Ascending aorta (tissue), 2 donors: ENCODE measurements around the gene ARHGAP26. TPM values are rescaled to one million over a fixed set of nuclear protein-coding genes. Genes with fewer than 3 reads are reported as not detected.

Experiments used
- DNase-seq, 2 donors: peaks; one replicate each; pipeline ENCODE4 v3.0.0-alpha.2; 2019; ENCODE audit warnings: low spot score in 2 of 2
- H3K27ac ChIP-seq, 2 donors: fragments of 200-600 bp; sonication (generic); one replicate each; pipeline ENCODE4 v1.5.1; 2016 to 2017; ENCODE audit warnings: mild to moderate bottlenecking in 1 of 2
- H3K27me3 ChIP-seq: fragments of 200-600 bp; sonication (generic); one replicate; pipeline ENCODE4 v1.5.1; 2017
- H3K36me3 ChIP-seq, 2 donors: fragments of 200-600 bp; sonication (generic); one replicate each; pipeline ENCODE4 v1.5.1; 2016
- H3K4me1 ChIP-seq, 2 donors: fragments of 200-600 bp; sonication (generic); one replicate each; pipeline ENCODE4 v1.5.1; 2016 to 2017; ENCODE audit warnings: mild to moderate bottlenecking in 1 of 2
- H3K4me3 ChIP-seq, 2 donors: fragments of 200-600 bp; sonication (generic); one replicate each; pipeline ENCODE4 v1.5.1; 2016 to 2017; ENCODE audit warnings: mild to moderate bottlenecking in 1 of 2
- H3K9me3 ChIP-seq, 2 donors: fragments of 200-600 bp; sonication (generic); one replicate each; pipeline ENCODE4 v1.5.1; 2016
- intact Hi-C: fragments of 100-400 bp; cut with DNase I; formaldehyde crosslinking; loops from one replicate; pipeline ENCODE4 v1.15.1; 2023
- total RNA-seq: library from RNA; depleted of rRNA; stranded (reverse); fragments of >200 nt; gene quantifications from one replicate; pipeline ENCODE4 v1.1.0, GENCODE V29; 2016
- TF ChIP-seq, protein P1 (sequence below), 3 experiments: fragments of 200-600 bp in 2 of 3; fragments of 450-650 bp in 1 of 3; sonication (generic) in 2 of 3; IDR thresholded peaks; one replicate each; pipeline ENCODE4 v1.5.1; 2016 to 2019; ENCODE audit warnings: antibody characterized with exemption in 3 of 3, mild to moderate bottlenecking in 1 of 3, moderate library complexity in 1 of 3

ARHGAP26 gene
- total RNA-seq, 1 donor from 2014 or later = 34.9 TPM

DNA sequence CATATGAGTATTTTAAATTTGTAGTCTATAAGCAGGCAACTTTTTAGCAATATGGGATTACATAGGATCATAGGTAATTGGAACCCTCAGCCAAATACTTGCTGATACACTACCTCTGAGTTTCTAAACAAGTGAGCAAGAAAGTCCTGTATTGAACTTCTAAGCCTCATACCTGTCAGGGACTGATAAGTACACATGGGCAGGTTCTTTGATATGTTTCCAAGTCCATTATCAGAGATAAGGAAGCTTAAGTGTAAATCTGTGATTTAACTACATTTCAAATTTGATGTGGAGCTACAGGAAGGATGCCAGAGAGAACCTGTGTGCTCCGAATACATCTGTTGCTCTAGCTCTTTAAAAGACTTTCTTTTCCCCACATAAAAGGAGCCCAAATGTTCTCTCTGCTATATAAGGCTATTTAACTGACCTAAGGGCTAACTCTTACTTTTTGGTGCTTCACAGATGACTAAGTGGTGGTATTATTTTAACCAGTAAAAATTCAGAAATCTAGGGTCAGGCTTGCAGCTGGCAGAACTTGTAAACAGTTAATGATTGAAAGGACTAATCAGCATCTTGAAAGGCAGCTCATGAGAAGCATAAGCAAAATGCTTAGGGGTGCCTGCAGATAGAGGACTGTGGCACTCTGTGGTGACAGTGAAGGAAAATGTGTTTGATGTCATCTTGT lies 404.7 kb downstream of the ARHGAP26 start:
- no peak overlapping the region for H3K4me3 ChIP-seq
- H3K36me3 ChIP-seq = no peaks in the 10 kb centered on the region
- TF ChIP-seq, protein P1, sequence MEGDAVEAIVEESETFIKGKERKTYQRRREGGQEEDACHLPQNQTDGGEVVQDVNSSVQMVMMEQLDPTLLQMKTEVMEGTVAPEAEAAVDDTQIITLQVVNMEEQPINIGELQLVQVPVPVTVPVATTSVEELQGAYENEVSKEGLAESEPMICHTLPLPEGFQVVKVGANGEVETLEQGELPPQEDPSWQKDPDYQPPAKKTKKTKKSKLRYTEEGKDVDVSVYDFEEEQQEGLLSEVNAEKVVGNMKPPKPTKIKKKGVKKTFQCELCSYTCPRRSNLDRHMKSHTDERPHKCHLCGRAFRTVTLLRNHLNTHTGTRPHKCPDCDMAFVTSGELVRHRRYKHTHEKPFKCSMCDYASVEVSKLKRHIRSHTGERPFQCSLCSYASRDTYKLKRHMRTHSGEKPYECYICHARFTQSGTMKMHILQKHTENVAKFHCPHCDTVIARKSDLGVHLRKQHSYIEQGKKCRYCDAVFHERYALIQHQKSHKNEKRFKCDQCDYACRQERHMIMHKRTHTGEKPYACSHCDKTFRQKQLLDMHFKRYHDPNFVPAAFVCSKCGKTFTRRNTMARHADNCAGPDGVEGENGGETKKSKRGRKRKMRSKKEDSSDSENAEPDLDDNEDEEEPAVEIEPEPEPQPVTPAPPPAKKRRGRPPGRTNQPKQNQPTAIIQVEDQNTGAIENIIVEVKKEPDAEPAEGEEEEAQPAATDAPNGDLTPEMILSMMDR (IDR thresholded peaks at IDR 0.05) = no peak
- intact Hi-C loops = loop anchor here (5.0 kb wide), 1 partner anchor 33 kb away; no protein-coding TSS in a partner anchor
- no peaks in the 10 kb centered on the region for H3K27me3 ChIP-seq
- peaks cover 0 to 7% of the 10 kb centered on the region in 2 donors for H3K4me1 ChIP-seq
- DNase-seq = no peak
- H3K27ac ChIP-seq = no peak overlapping the region
- H3K9me3 ChIP-seq = no peaks in the 10 kb centered on the region

DNA sequence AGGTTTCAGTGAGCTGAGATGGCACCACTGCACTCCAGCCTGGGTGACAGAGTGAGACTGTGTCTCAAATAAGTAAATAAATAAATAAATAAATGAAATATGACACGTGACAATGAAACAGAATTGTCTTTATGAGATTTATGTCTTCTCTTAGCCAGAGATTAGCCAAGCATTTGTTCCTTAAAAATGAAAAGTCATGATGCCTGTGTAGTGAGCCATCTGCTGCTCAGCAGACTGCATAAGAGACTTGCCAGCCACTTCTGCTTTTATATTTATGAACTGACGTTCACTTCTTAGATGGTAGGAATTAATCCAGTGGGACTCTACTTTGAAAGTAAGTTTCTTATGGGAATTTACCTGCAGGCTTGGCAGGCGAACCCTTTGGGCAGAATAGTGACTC lies 405.9 kb downstream of the ARHGAP26 start:
- no peaks in the 10 kb centered on the region for H3K9me3 ChIP-seq
- DNase-seq = no peak
- intact Hi-C loops = loop anchor here (2.0 to 5.0 kb wide), 2 partner anchors 21 to 34 kb away; no protein-coding TSS in a partner anchor
- no peaks in the 10 kb centered on the region for H3K36me3 ChIP-seq
- H3K27me3 ChIP-seq = no peaks in the 10 kb centered on the region
- H3K4me1 ChIP-seq = peaks cover 0 to 7% of the 10 kb centered on the region in 2 donors
- H3K4me3 ChIP-seq = no peak overlapping the region
- TF ChIP-seq, protein P1 (IDR thresholded peaks at IDR 0.05) = no peak
- no peak overlapping the region for H3K27ac ChIP-seq

DNA sequence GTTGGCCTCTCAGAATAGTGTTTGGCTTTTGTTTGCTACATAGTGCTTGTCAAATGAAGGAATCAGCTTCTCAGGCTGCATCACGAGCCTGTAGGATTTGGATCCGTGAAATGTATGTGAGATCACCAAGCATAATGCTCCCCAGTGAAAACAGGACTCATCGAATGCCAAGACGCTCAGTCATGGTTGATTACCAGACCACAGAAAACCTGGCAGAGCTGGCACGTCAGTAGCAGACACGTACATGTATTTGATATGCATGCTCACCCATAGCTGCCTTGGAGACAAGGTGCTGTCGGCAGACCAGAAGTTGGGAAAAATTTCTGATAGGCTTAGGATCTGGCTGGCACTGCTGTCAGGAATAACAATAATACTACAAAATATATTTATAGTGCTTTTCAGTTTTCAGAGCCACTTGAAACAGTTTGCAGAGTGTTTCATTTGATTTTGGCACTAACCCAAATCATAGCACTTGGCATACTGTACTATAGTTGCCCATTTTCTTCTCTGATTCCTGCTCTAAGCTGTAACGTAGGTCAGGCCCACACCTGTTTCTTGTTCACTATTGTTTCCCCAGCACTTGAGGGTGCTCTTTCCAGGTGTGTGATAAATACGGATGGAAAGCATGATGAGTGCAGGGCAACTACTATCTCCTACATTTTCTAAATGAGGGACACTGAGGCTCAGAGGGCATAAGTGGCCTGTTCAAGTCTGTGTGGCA lies 407.2 kb downstream of the ARHGAP26 start:
- no peaks in the 10 kb centered on the region for H3K27me3 ChIP-seq
- TF ChIP-seq, protein P1 (IDR thresholded peaks at IDR 0.05) = no peak
- H3K27ac ChIP-seq = peak overlapping the region in 1 of 2 donors; percentile 34
- H3K9me3 ChIP-seq = no peaks in the 10 kb centered on the region
- H3K36me3 ChIP-seq = no peaks in the 10 kb centered on the region
- peaks cover 0 to 7% of the 10 kb centered on the region in 2 donors for H3K4me1 ChIP-seq
- peak; percentile 20 to 87 for DNase-seq
- intact Hi-C loops = loop anchor here (2.0 to 5.0 kb wide), 2 partner anchors 23 to 35 kb away; no protein-coding TSS in a partner anchor
- no peak overlapping the region for H3K4me3 ChIP-seq

DNA sequence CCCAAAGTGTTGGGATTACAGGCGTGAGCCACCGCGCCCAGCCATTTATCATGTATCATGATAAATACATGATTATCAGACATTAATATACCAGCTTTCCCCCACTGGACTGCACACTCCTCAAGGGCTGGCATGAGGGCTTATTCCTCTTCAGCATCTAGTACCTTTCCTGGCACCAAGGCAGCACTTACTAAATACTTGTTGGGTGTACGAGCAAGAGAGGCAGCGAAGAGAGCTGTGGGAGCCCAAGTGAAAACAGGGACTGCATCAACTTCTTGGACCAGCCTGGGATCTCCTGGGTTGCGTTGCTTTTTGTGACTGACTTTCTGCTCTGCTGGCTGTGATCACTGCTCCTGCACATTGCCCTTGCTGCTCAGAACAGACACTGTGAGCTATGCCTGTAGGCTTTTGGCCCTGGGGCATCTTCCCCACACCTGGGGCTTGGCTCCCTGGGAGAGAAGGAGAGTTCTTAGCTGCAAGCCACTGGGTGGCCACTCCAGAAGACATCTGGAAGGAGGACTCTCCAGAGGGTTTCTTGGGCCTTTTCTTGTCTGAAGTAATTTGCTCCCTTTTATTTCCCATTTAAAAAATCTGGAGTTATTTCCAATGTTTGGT lies 409.1 kb downstream of the ARHGAP26 start:
- Histone ChIP-seq H3K27ac (no peak overlapping the region), H3K36me3 (no peaks in the 10 kb centered on the region), H3K4me3 (no peak overlapping the region), H3K4me1 (peaks cover 0 to 11% of the 10 kb centered on the region in 2 donors), H3K9me3 (no peaks in the 10 kb centered on the region), H3K27me3 (no peaks in the 10 kb centered on the region)
- TF ChIP-seq, protein P1 (IDR thresholded peaks at IDR 0.05) = no peak
- no peak for DNase-seq
- intact Hi-C loops = loop anchor here (5.0 kb wide), 1 partner anchor 37 kb away; no protein-coding TSS in a partner anchor

DNA sequence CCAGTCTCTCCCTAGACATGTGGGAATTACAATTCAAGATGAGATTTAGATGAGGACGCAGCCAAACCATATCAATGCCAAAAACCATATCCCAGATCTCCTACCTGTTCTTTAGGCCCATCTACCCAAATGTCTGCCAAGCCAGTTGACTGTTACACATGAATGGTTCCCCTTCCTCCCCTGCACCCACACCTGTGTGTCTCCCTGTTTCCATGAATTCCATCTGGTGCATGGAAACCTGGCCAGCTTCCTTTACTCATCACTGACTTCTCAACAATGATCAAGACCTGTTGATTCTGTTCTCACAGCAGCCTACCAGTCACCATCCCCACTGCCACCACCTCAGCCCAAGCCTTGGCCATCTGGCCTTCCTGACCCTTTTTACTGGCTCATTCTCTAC lies 410.6 kb downstream of the ARHGAP26 start:
- no peak overlapping the region for H3K27ac ChIP-seq
- no peaks in the 10 kb centered on the region for H3K36me3 ChIP-seq
- DNase-seq = no peak
- intact Hi-C loops = no loop called here
- H3K4me1 ChIP-seq = peaks cover 0 to 13% of the 10 kb centered on the region in 2 donors
- no peak overlapping the region for H3K4me3 ChIP-seq
- H3K27me3 ChIP-seq = no peaks in the 10 kb centered on the region
- no peaks in the 10 kb centered on the region for H3K9me3 ChIP-seq
- TF ChIP-seq, protein P1 (IDR thresholded peaks at IDR 0.05) = no peak
